HPDE6-E6E7 (cell line): Measurements from ENCODE around the gene DMRTB1.

Experiments
- DNase-seq: peaks from one replicate; pipeline ENCODE4 v3.0.0; 2011; ENCODE audit warnings: missing footprints; ENCODE audit errors: extremely low spot score

The DMRTB1 gene

GRCh38 chr1:53463961-53464899 lies 5.0 kb downstream of the DMRTB1 start:
- no peak for DNase-seq

- DNase-seq = no peak
Measured at GRCh38 chr1:53465023-53465957, 6.1 kb downstream of the DMRTB1 start.

GRCh38 chr1:53467391-53467790 lies 8.2 kb downstream of the DMRTB1 start:
- DNase-seq = no peak

- DNase-seq = no peak
Measured at GRCh38 chr1:53468374-53468773, 9.2 kb downstream of the DMRTB1 start.

- no peak for DNase-seq
Measured at GRCh38 chr1:53469373-53469772, 10.2 kb downstream of the DMRTB1 start.

- DNase-seq = no peak
Measured at GRCh38 chr1:53470155-53470554, 11.0 kb downstream of the DMRTB1 start.

GRCh38 chr1:53470584-53470983 lies 11.4 kb downstream of the DMRTB1 start:
- no peak for DNase-seq

GRCh38 chr1:53471000-53471399 lies 11.8 kb downstream of the DMRTB1 start:
- no peak for DNase-seq

- DNase-seq = no peak
Measured at GRCh38 chr1:53473463-53473862, 14.3 kb downstream of the DMRTB1 start.

- no peak for DNase-seq
Measured at GRCh38 chr1:53475664-53476063, 16.5 kb downstream of the DMRTB1 start.

- no peak for DNase-seq
Measured at GRCh38 chr1:53476579-53476978, 17.4 kb downstream of the DMRTB1 start.

GRCh38 chr1:53477651-53478501 lies 18.7 kb downstream of the DMRTB1 start:
- DNase-seq = no peak

GRCh38 chr1:53478502-53478818 lies 19.3 kb downstream of the DMRTB1 start:
- DNase-seq = no peak

- no peak for DNase-seq
Measured at GRCh38 chr1:53480678-53481077, 21.5 kb downstream of the DMRTB1 start.

- no peak for DNase-seq
Measured at GRCh38 chr1:53481456-53481855, 22.3 kb downstream of the DMRTB1 start.

GRCh38 chr1:53482441-53483153 lies 23.4 kb downstream of the DMRTB1 start:
- peak; percentile 16 for DNase-seq

- DNase-seq = no peak
Measured at GRCh38 chr1:53483170-53483569, 24.0 kb downstream of the DMRTB1 start.

- no peak for DNase-seq
Measured at GRCh38 chr1:53483656-53484055, 24.5 kb downstream of the DMRTB1 start.

- no peak for DNase-seq
Measured at GRCh38 chr1:53484705-53485477, 25.7 kb downstream of the DMRTB1 start.
